K562 (cell line): ENCODE results near the gene SF3A2. TPM values are rescaled to one million over a fixed set of nuclear protein-coding genes. Genes with fewer than 3 reads are reported as not detected.

Experiments
- BCL6 ChIP-seq: fragments of 250-450 bp; sonication (Bioruptor Pico); IDR thresholded peaks from 2 replicates; pipeline ENCODE4 v1.4.0; 2020
- CGGBP1 ChIP-seq: fragments of 250-450 bp; sonication (Bioruptor Pico); IDR thresholded peaks from 2 replicates; pipeline ENCODE4 v1.9.0; 2021; ENCODE audit warnings: mild to moderate bottlenecking
- DPF2 ChIP-seq: fragments of 450-650 bp; IDR thresholded peaks from 2 replicates; pipeline ENCODE4 v1.6.1; 2016
- JUN ChIP-seq, 2 experiments: sonication (generic) in 1 of 2; formaldehyde crosslinking in 1 of 2; IDR thresholded peaks; 2 replicates each; pipeline versions ENCODE4 v1.6.1 to v1.8.0; 2012 to 2022; ENCODE audit warnings: borderline replicate concordance in 2 of 2, mild to moderate bottlenecking in 2 of 2, improper control_type of control experiment in 1 of 2, low read depth in 1 of 2, low read length in 1 of 2, missing genetic modification reagents in 1 of 2
- MAFF ChIP-seq: IDR thresholded peaks from 2 replicates; pipeline ENCODE4 v1.6.1; 2012; ENCODE audit warnings: low read length, improper control_type of control experiment
- MEF2A ChIP-seq: IDR thresholded peaks from 2 replicates; pipeline ENCODE4 v1.6.1; 2011; ENCODE audit warnings: low read depth, mild to moderate bottlenecking, low read length, moderate library complexity; ENCODE audit not compliant: control insufficient read depth
- OTX1 ChIP-seq: fragments of 450-650 bp; formaldehyde crosslinking; IDR thresholded peaks from 2 replicates; pipeline ENCODE4 v1.4.0; 2022; ENCODE audit warnings: mild to moderate bottlenecking
- RBM14 ChIP-seq: fragments of 200-400 bp; formaldehyde crosslinking; IDR thresholded peaks from 2 replicates; pipeline ENCODE4 v1.6.1; 2018; ENCODE audit warnings: low read depth, mild to moderate bottlenecking, low read length, moderate library complexity, borderline replicate concordance; ENCODE audit not compliant: insufficient read depth
- RBM34 ChIP-seq: fragments of 200-400 bp; formaldehyde crosslinking; IDR thresholded peaks from 2 replicates; pipeline ENCODE4 v1.6.1; 2018; ENCODE audit warnings: low read length, borderline replicate concordance; ENCODE audit not compliant: insufficient read depth
- STAT6 ChIP-seq: sonication (generic); formaldehyde crosslinking; IDR thresholded peaks from 2 replicates; pipeline ENCODE4 v1.8.1; 2023; ENCODE audit warnings: mild to moderate bottlenecking, missing genetic modification reagents
- ZNF41 ChIP-seq: fragments of 250-450 bp; sonication (Bioruptor Pico); conservative IDR thresholded peaks from 2 replicates; pipeline ENCODE4 v1.4.0; 2020; ENCODE audit warnings: mild to moderate bottlenecking
- polyA plus RNA-seq, 8 experiments: library from polyadenylated mRNA; depleted of rRNA in 4 of 8; stranded (reverse) in 5 of 8; unstranded in 3 of 8; fragments of >200 nt; fragmentation: Nextera tagmentation in 2 of 8; fragmentation: Illumina TruSeq in 1 of 8; extraction: Ambion mirVana in 2 of 8; extraction: Trizol in 1 of 8; gene quantifications; 2 replicates each; pipeline versions ENCODE4 v1.2.1 to v1.2.3, GENCODE V29; 2011 to 2014; ENCODE audit warnings: inconsistent platforms in 1 of 8, missing spikeins in 1 of 8
- total RNA-seq, 7 experiments: library from RNA; depleted of rRNA in 6 of 7; stranded (reverse); fragments of >200 nt in 6 of 7; fragmentation: Illumina TruSeq in 2 of 7; extraction: Trizol in 2 of 7; gene quantifications; 2 replicates each; pipeline versions ENCODE4 v1.2.1 to v1.2.3, GENCODE V29; 2011 to 2021; ENCODE audit warnings: low replicate concordance in 1 of 7
- TF ChIP-seq, protein P1 (sequence below): fragments of 200-600 bp; sonication (generic); IDR thresholded peaks from one replicate; pipeline ENCODE4 v1.6.1; 2012; ENCODE audit warnings: mild to moderate bottlenecking, low read depth, low read length, inconsistent platforms

The SF3A2 gene
- total and polyA plus RNA-seq, 9 of the 15 experiments (the other 6 are each of a cell fraction or from before 2014, with no cell fraction given): 0.17 to 194 (median 22.8) TPM

GRCh38 chr19:2269244-2270156 lies 32.9 kb downstream of the SF3A2 start (continued):
- TF ChIP-seq, protein P1, sequence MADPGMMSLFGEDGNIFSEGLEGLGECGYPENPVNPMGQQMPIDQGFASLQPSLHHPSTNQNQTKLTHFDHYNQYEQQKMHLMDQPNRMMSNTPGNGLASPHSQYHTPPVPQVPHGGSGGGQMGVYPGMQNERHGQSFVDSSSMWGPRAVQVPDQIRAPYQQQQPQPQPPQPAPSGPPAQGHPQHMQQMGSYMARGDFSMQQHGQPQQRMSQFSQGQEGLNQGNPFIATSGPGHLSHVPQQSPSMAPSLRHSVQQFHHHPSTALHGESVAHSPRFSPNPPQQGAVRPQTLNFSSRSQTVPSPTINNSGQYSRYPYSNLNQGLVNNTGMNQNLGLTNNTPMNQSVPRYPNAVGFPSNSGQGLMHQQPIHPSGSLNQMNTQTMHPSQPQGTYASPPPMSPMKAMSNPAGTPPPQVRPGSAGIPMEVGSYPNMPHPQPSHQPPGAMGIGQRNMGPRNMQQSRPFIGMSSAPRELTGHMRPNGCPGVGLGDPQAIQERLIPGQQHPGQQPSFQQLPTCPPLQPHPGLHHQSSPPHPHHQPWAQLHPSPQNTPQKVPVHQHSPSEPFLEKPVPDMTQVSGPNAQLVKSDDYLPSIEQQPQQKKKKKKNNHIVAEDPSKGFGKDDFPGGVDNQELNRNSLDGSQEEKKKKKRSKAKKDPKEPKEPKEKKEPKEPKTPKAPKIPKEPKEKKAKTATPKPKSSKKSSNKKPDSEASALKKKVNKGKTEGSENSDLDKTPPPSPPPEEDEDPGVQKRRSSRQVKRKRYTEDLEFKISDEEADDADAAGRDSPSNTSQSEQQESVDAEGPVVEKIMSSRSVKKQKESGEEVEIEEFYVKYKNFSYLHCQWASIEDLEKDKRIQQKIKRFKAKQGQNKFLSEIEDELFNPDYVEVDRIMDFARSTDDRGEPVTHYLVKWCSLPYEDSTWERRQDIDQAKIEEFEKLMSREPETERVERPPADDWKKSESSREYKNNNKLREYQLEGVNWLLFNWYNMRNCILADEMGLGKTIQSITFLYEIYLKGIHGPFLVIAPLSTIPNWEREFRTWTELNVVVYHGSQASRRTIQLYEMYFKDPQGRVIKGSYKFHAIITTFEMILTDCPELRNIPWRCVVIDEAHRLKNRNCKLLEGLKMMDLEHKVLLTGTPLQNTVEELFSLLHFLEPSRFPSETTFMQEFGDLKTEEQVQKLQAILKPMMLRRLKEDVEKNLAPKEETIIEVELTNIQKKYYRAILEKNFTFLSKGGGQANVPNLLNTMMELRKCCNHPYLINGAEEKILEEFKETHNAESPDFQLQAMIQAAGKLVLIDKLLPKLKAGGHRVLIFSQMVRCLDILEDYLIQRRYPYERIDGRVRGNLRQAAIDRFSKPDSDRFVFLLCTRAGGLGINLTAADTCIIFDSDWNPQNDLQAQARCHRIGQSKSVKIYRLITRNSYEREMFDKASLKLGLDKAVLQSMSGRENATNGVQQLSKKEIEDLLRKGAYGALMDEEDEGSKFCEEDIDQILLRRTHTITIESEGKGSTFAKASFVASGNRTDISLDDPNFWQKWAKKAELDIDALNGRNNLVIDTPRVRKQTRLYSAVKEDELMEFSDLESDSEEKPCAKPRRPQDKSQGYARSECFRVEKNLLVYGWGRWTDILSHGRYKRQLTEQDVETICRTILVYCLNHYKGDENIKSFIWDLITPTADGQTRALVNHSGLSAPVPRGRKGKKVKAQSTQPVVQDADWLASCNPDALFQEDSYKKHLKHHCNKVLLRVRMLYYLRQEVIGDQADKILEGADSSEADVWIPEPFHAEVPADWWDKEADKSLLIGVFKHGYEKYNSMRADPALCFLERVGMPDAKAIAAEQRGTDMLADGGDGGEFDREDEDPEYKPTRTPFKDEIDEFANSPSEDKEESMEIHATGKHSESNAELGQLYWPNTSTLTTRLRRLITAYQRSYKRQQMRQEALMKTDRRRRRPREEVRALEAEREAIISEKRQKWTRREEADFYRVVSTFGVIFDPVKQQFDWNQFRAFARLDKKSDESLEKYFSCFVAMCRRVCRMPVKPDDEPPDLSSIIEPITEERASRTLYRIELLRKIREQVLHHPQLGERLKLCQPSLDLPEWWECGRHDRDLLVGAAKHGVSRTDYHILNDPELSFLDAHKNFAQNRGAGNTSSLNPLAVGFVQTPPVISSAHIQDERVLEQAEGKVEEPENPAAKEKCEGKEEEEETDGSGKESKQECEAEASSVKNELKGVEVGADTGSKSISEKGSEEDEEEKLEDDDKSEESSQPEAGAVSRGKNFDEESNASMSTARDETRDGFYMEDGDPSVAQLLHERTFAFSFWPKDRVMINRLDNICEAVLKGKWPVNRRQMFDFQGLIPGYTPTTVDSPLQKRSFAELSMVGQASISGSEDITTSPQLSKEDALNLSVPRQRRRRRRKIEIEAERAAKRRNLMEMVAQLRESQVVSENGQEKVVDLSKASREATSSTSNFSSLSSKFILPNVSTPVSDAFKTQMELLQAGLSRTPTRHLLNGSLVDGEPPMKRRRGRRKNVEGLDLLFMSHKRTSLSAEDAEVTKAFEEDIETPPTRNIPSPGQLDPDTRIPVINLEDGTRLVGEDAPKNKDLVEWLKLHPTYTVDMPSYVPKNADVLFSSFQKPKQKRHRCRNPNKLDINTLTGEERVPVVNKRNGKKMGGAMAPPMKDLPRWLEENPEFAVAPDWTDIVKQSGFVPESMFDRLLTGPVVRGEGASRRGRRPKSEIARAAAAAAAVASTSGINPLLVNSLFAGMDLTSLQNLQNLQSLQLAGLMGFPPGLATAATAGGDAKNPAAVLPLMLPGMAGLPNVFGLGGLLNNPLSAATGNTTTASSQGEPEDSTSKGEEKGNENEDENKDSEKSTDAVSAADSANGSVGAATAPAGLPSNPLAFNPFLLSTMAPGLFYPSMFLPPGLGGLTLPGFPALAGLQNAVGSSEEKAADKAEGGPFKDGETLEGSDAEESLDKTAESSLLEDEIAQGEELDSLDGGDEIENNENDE: no peak
- peak; percentile 72; the same call in 1 of the 2 replicates for TF ChIP-seq RBM14
- no peak for TF ChIP-seq STAT6 (CRISPR knock-in tag)
- no peak for TF ChIP-seq MAFF
- peak; percentile 89; the same call in 1 of the 2 replicates for TF ChIP-seq CGGBP1 (CRISPR knock-in tag)
- 0 out of 2 replicates have a peak, but pooled peaks have one; percentile 76 for TF ChIP-seq RBM34
- no peak for TF ChIP-seq OTX1 (CRISPR knock-in tag)
- no peak for TF ChIP-seq JUN (IDR thresholded peaks at IDR 0.05; ENCODE audit: borderline replicate concordance, low read depth, low read length)
- TF ChIP-seq JUN (CRISPR knock-in tag; IDR thresholded peaks at IDR 0.05; ENCODE audit: borderline replicate concordance): no peak
- TF ChIP-seq MEF2A: no peak
- TF ChIP-seq BCL6 (CRISPR knock-in tag): no peak
- TF ChIP-seq ZNF41: no peak
- 0 out of 2 replicates have a peak, but pooled peaks have one; percentile 17 for TF ChIP-seq DPF2
